ENCODE data around the gene LAT. TPM values are rescaled to one million over a fixed set of nuclear protein-coding genes. Genes with fewer than 3 reads are reported as not detected.

The LAT gene
- polyA plus RNA-seq, 1 of the 3 experiments (the other 2 are of a cell fraction), result 8.0 TPM

Other genes with a start within 250 kb of the LAT start
- 0.74 and 0.84 TPM in 2 replicates for gene NPIPB9, start 233.3 kb upstream of the LAT start, polyA plus RNA-seq (2012; rRNA removed)
- gene ATXN2L, start 162.1 kb upstream of the LAT start, polyA plus RNA-seq (2012; rRNA removed), result 21.5 and 39.2 TPM in 2 replicates
- gene TUFM, start 138.7 kb upstream of the LAT start, polyA plus RNA-seq (2012; rRNA removed), result 300 and 358 TPM in 2 replicates
- gene SH2B1, start 121.2 kb upstream of the LAT start, polyA plus RNA-seq (2012; rRNA removed), result 59.8 and 71.1 TPM in 2 replicates
- gene ATP2A1, start 106.6 kb upstream of the LAT start, polyA plus RNA-seq (2012; rRNA removed), result 3.0 and 3.3 TPM in 2 replicates
- 35.6 and 46.1 TPM in 2 replicates for gene RABEP2, start 59.8 kb upstream of the LAT start, polyA plus RNA-seq (2012; rRNA removed)
- gene CD19, start 53.1 kb upstream of the LAT start, polyA plus RNA-seq (2012; rRNA removed), result not detected in 2 replicates
- 41.9 and 56.1 TPM in 2 replicates for gene NFATC2IP, start 34.1 kb upstream of the LAT start, polyA plus RNA-seq (2012; rRNA removed)
- gene SPNS1, start 10.3 kb upstream of the LAT start, polyA plus RNA-seq (2012; rRNA removed), result 24.8 and 41.1 TPM in 2 replicates